Sigmoid colon (tissue), 7 donors: ENCODE data around the gene LPIN3. TPM values are rescaled to one million over a fixed set of nuclear protein-coding genes. Genes with fewer than 3 reads are reported as not detected.

Experiments used
- DNase-seq: peaks from one replicate; pipeline ENCODE4 v3.0.0-alpha.2; 2019
- H3K27ac ChIP-seq, 4 donors: fragments of 200-600 bp; sonication (generic); one replicate each; pipeline ENCODE4 v1.5.1; 2016 to 2019; ENCODE audit warnings: mild to moderate bottlenecking in 1 of 4
- H3K27me3 ChIP-seq, 3 donors: fragments of 200-600 bp; sonication (generic); one replicate each; pipeline ENCODE4 v1.5.1; 2019; ENCODE audit warnings: mild to moderate bottlenecking in 1 of 3
- H3K36me3 ChIP-seq, 4 donors: fragments of 200-600 bp; sonication (generic); one replicate each; pipeline ENCODE4 v1.5.1; 2016 to 2019
- H3K4me1 ChIP-seq, 4 donors: fragments of 200-600 bp; sonication (generic); one replicate each; pipeline ENCODE4 v1.5.1; 2017 to 2019
- H3K4me3 ChIP-seq, 4 donors: fragments of 200-600 bp; sonication (generic); one replicate each; pipeline ENCODE4 v1.5.1; 2017 to 2019; ENCODE audit warnings: mild to moderate bottlenecking in 2 of 4, moderate library complexity in 1 of 4
- H3K9me3 ChIP-seq, 4 donors: fragments of 200-600 bp in 3 of 4; sonication (generic) in 3 of 4; one replicate each; pipeline versions ENCODE4 v1.5.1 to v1.6.1; 2013 to 2019
- EP300 ChIP-seq, 4 donors: sonication (generic); formaldehyde crosslinking; IDR thresholded peaks; one replicate each; pipeline ENCODE4 v1.6.1; 2017; ENCODE audit warnings: antibody characterized with exemption in 4 of 4
- POLR2A ChIP-seq, 2 donors: fragments of 450-650 bp; IDR thresholded peaks; one replicate each; pipeline ENCODE4 v1.6.1; 2016; ENCODE audit warnings: antibody characterized with exemption in 2 of 2, mild to moderate bottlenecking in 2 of 2, moderate library complexity in 2 of 2
- POLR2AphosphoS5 ChIP-seq, 4 donors: sonication (generic); formaldehyde crosslinking; IDR thresholded peaks; one replicate each; pipeline ENCODE4 v1.6.1; 2017; ENCODE audit warnings: antibody characterized with exemption in 4 of 4
- WGBS, 2 donors: extraction: QIAGEN DNeasy Blood & Tissue Kit; methylation state at CpG; one replicate each; pipeline ENCODE4 v1.1.7; 2013; 5-methylcytosine and 5-hydroxymethylcytosine counted together
- intact Hi-C: fragments of 100-400 bp; cut with DNase I; formaldehyde crosslinking; loops from one replicate; pipeline ENCODE4 v1.15.1; 2023
- polyA plus RNA-seq, 3 donors: library from polyadenylated mRNA; stranded (reverse); fragments of 200-250 nt; gene quantifications; one replicate each; pipeline ENCODE4 v1.2.3, GENCODE V29; 2013
- total RNA-seq, 4 donors: library from RNA; depleted of rRNA; stranded (reverse); fragments of >200 nt; gene quantifications; one replicate each; pipeline ENCODE4 v1.1.0, GENCODE V29; 2016
- TF ChIP-seq, protein P1 (sequence below), 4 experiments: fragments of 450-650 bp in 3 of 4; fragments of 200-600 bp in 1 of 4; IDR thresholded peaks; one replicate each; pipeline ENCODE4 v1.5.1; 2016 to 2019; ENCODE audit warnings: antibody characterized with exemption in 4 of 4, mild to moderate bottlenecking in 3 of 4, moderate library complexity in 2 of 4
- donor health status: healthy with polysubstance abuse.
- donor health status: Bipolar disorder and iron deficiency.
- donor health status: healthy.

The LPIN3 gene
- total and polyA plus RNA-seq, 7 donors: 6.7 to 50.9 (median 12.3) TPM

DNA sequence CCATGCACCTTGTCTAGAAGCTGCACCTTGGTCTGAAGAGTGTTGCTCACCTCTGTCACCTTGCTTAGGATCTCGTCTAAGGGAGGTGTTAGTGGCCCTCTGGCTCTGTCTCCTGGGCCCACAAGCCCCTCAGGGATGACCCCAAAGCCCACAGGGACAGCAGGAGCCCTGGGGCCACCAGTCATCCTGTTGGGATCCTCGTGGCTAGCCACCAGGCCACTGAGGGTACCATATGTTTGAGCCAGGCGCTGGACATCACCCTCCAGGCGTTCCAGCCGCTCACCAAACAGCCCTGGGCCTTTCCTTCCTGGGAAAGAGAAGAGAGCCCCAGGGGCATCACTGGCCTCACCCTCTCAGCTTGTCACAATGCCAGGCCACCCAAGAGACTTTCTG lies 22.1 kb downstream of the LPIN3 start:
- TF ChIP-seq, protein P1, sequence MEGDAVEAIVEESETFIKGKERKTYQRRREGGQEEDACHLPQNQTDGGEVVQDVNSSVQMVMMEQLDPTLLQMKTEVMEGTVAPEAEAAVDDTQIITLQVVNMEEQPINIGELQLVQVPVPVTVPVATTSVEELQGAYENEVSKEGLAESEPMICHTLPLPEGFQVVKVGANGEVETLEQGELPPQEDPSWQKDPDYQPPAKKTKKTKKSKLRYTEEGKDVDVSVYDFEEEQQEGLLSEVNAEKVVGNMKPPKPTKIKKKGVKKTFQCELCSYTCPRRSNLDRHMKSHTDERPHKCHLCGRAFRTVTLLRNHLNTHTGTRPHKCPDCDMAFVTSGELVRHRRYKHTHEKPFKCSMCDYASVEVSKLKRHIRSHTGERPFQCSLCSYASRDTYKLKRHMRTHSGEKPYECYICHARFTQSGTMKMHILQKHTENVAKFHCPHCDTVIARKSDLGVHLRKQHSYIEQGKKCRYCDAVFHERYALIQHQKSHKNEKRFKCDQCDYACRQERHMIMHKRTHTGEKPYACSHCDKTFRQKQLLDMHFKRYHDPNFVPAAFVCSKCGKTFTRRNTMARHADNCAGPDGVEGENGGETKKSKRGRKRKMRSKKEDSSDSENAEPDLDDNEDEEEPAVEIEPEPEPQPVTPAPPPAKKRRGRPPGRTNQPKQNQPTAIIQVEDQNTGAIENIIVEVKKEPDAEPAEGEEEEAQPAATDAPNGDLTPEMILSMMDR (IDR thresholded peaks at IDR 0.05): no peak
- TF ChIP-seq POLR2A (IDR thresholded peaks at IDR 0.05): no peak
- intact Hi-C loops: no loop called here
- Histone ChIP-seq H3K27me3 (peaks cover 9 to 41% (median 30%) of the 10 kb centered on the region in 3 donors), H3K9me3 (no peaks in the 10 kb centered on the region), H3K36me3 (peaks cover 0 to 8% (median 0%) of the 10 kb centered on the region in 4 donors), H3K4me1 (peaks cover 0 to 14% (median 13%) of the 10 kb centered on the region in 4 donors), H3K4me3 (no peak overlapping the region), H3K27ac (no peak overlapping the region)
- WGBS, 2 donors: 71 to 86% methylated on average over 5 of the region's 5 CpGs
- no peak for DNase-seq

DNA sequence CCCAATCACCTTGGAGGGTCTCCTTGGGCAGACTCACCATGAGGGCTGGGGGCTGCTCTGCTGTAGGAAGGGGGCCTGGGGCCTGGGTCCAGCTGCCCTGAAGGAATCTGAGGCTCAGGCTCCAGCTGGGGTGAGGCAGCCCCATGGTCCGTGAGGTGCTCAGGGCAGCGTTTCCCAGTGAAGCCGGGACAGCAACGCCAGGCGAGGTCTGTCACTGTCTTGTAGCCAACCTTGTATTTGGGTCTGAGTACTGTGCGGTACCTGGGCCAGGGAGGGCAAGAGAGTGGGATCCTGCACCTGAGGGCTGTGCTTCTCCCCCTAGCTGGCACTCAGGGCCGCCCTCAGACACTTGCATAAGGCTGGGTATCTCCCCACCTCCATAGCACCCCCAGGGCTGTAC lies 23.0 kb downstream of the LPIN3 start:
- Histone ChIP-seq H3K27ac (no peak overlapping the region), H3K27me3 (peaks cover 9 to 48% (median 35%) of the 10 kb centered on the region in 3 donors), H3K4me3 (no peak overlapping the region), H3K9me3 (no peaks in the 10 kb centered on the region), H3K36me3 (peaks cover 0 to 2% (median 0%) of the 10 kb centered on the region in 4 donors), H3K4me1 (peaks cover 0 to 14% (median 13%) of the 10 kb centered on the region in 4 donors)
- TF ChIP-seq POLR2AphosphoS5 (IDR thresholded peaks at IDR 0.05) (no peak), EP300 (IDR thresholded peaks at IDR 0.05) (no peak), POLR2A (IDR thresholded peaks at IDR 0.05) (no peak)
- TF ChIP-seq, protein P1 (IDR thresholded peaks at IDR 0.05): no peak
- 87 to 92% methylated on average over 7 of the region's 7 CpGs for WGBS, 2 donors
- no peak for DNase-seq
- intact Hi-C loops: no loop called here

DNA sequence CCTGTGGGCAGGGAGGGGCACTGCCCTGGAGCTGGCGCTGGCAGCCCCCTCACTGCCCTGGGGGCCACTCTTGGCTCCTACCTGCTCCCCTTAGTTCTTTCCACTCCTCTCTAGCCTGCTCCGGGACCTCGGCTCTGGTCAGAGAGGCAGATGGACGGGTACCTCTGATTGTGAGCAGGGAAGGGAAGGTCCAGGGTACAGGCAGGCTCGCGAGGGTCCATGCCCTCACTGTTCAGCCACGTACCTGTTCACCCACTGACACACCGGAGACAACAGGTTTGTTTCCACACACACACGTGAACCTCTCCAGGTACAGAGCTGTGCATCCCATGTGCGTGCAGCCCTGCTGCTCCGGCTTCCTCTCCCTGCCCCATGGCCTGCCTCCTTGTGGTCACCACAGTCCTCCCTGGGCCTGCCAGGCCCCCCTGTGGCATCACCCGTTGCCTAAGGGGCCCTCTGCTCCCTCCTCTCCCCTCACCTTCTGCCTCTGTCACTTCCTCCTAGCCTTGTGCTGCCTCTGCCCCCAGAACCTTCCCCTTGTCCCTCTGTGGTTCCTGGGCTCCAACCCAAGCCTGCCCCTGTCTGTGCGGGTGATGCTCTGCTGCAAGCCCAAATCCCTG lies 23.7 kb downstream of the LPIN3 start:
- Histone ChIP-seq H3K9me3 (no peaks in the 10 kb centered on the region), H3K36me3 (no peaks in the 10 kb centered on the region), H3K4me1 (peaks cover 0 to 14% (median 13%) of the 10 kb centered on the region in 4 donors), H3K4me3 (no peak overlapping the region), H3K27me3 (peaks cover 9 to 55% (median 42%) of the 10 kb centered on the region in 3 donors), H3K27ac (no peak overlapping the region)
- no peak for DNase-seq
- TF ChIP-seq POLR2AphosphoS5 (IDR thresholded peaks at IDR 0.05) (no peak), EP300 (IDR thresholded peaks at IDR 0.05) (no peak), POLR2A (IDR thresholded peaks at IDR 0.05) (no peak)
- TF ChIP-seq, protein P1 (IDR thresholded peaks at IDR 0.05): no peak
- WGBS, 2 donors: 78 to 81% methylated on average over 13 of the region's 13 CpGs
- intact Hi-C loops: no loop called here

DNA sequence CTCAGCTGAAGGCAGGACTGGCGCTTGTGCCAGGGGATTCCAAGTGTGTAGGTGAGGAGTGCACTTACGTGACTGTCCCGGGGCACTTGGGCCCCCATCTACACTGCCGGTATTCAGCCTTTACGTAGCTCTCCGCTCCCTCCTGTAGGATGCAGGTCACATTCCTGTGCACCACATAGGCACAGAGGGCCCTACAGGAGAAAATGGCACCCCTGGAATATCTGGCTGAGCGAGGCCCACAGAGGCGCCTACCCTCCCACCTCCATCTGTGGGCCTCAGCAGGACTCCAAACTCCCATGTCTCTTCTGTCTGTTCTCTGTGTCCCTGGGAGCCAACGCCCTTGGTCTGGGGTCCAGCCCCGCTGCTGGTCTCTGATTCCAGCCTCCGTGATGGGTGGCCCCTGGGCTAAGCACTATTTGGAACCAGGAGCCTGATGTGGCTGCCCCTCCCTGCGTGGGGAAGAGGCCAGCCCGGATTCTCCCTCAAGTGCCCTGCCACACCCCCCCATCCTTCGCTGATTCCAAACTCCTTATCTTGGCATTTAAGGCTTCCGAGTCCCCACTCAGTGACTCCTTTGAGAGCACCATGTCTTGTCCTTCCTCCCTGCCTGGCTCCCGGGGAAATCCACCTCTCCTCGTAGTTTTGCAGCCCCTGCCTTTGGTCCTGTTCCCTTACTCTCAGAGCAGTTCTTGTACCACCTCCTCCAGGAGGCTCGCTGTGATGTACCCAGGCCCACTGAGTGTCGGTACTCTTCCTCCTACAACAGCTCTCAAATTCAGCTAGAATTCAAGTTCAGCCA lies 24.5 kb downstream of the LPIN3 start:
- H3K4me1 ChIP-seq: peaks cover 0 to 14% (median 13%) of the 10 kb centered on the region in 4 donors
- WGBS, 2 donors: 75 to 83% methylated on average over 19 of the region's 19 CpGs
- no peaks in the 10 kb centered on the region for H3K9me3 ChIP-seq
- no peak for TF ChIP-seq POLR2AphosphoS5 (IDR thresholded peaks at IDR 0.05)
- TF ChIP-seq POLR2A (IDR thresholded peaks at IDR 0.05): no peak
- TF ChIP-seq EP300 (IDR thresholded peaks at IDR 0.05): no peak
- TF ChIP-seq, protein P1 (IDR thresholded peaks at IDR 0.05): no peak
- no peaks in the 10 kb centered on the region for H3K36me3 ChIP-seq
- peak overlapping the region in 3 of 4 donors; percentile 34 to 49 (median 46) for H3K4me3 ChIP-seq
- H3K27me3 ChIP-seq: peaks cover 9 to 55% (median 42%) of the 10 kb centered on the region in 3 donors
- intact Hi-C loops: no loop called here
- DNase-seq: no peak
- H3K27ac ChIP-seq: no peak overlapping the region
